ENCODE results near the gene TMEM131L. TPM values are rescaled to one million over a fixed set of nuclear protein-coding genes. Genes with fewer than 3 reads are reported as not detected.

The TMEM131L gene
- total RNA-seq, 1 experiment from 2014 or later: 19.7 TPM

GRCh38 chr4:153448003-153448731, 18.0 kb upstream of the TMEM131L start:
- Histone ChIP-seq H3K4me1 (ENCODE audit: control insufficient read depth in 1 of 2, insufficient read depth in 2 of 2, low read length in 2 of 2) (peaks cover 13 to 23% of the 10 kb centered on the region in 2 experiments), H3K9ac (ENCODE audit: low read length) (no peak overlapping the region), H3K9me2 (ENCODE audit: insufficient read depth) (no peaks in the 10 kb centered on the region), H3K4me2 (ENCODE audit: low read length) (no peak overlapping the region), H3K36me3 (ENCODE audit: control insufficient read depth in 1 of 2, insufficient read depth in 2 of 2, low read length in 2 of 2) (no peaks in the 10 kb centered on the region), H3K4me3 (replicated peaks in 1 of 2; ENCODE audit: low read depth in 1 of 2, low read length in 2 of 2) (no peak overlapping the region), H4K20me1 (ENCODE audit: insufficient read depth) (no peaks in the 10 kb centered on the region), H3K27me3 (ENCODE audit: insufficient read depth, low read length) (no peaks in the 10 kb centered on the region), H3K27ac (ENCODE audit: low read depth, low read length) (no peak overlapping the region), H3K9me3 (ENCODE audit: control insufficient read depth in 1 of 2, insufficient read depth in 1 of 2, low read depth in 1 of 2, low read length in 2 of 2) (no peaks in the 10 kb centered on the region), H3K79me2 (ENCODE audit: insufficient read depth, low read length) (no peaks in the 10 kb centered on the region), H2AFZ (ENCODE audit: low read depth, low read length, poor library complexity, severe bottlenecking) (no peak overlapping the region)
- ChIA-PET RAD21 (ENCODE audit: low non-redundant PET in 1 of 2, low total read pairs in 2 of 2, uncharacterized antibody in 2 of 2, unreplicated experiment in 2 of 2) (no interaction called here), CTCF (no interaction called here), POLR2A (no interaction called here)
- no peak for DNase-seq (ENCODE audit: low read depth, low spot score)
- intact Hi-C loops (cut with micrococcal nuclease): no loop called here
- ATAC-seq: no peak
- no peak for TF ChIP-seq POLR2AphosphoS5 (IDR thresholded peaks at IDR 0.05; ENCODE audit: low read depth, low read length)
- TF ChIP-seq SP1 (IDR thresholded peaks at IDR 0.05; ENCODE audit: low read depth): no peak
- no peak for TF ChIP-seq ZBTB33 (IDR thresholded peaks at IDR 0.05; ENCODE audit: extremely low read depth, insufficient replicate concordance, low read length)
- no TSS peak for BruUV-seq (replicated peaks)

GRCh38 chr4:153449338-153449737, 16.8 kb upstream of the TMEM131L start:
- no peak overlapping the region for H3K4me3 ChIP-seq (replicated peaks in 1 of 2; ENCODE audit: low read depth in 1 of 2, low read length in 2 of 2)
- no peaks in the 10 kb centered on the region for H4K20me1 ChIP-seq (ENCODE audit: insufficient read depth)
- H3K36me3 ChIP-seq (ENCODE audit: control insufficient read depth in 1 of 2, insufficient read depth in 2 of 2, low read length in 2 of 2): no peaks in the 10 kb centered on the region
- ATAC-seq (no peak), DNase-seq (ENCODE audit: low read depth, low spot score) (no peak)
- H3K79me2 ChIP-seq (ENCODE audit: insufficient read depth, low read length): no peaks in the 10 kb centered on the region
- H3K9me2 ChIP-seq (ENCODE audit: insufficient read depth): no peaks in the 10 kb centered on the region
- no peaks in the 10 kb centered on the region for H3K9me3 ChIP-seq (ENCODE audit: control insufficient read depth in 1 of 2, insufficient read depth in 1 of 2, low read depth in 1 of 2, low read length in 2 of 2)
- TF ChIP-seq CTCF (IDR thresholded peaks at IDR 0.05 in 2 of 3, conservative IDR thresholded peaks at IDR 0.05 in 1 of 3; ENCODE audit: borderline replicate concordance in 1 of 3, insufficient read depth in 1 of 3, low read depth in 2 of 3, low read length in 2 of 3): no peak
- POLR2A ChIA-PET: no interaction called here
- intact Hi-C loops (cut with micrococcal nuclease): no loop called here
- RAD21 ChIA-PET (ENCODE audit: low non-redundant PET in 1 of 2, low total read pairs in 2 of 2, uncharacterized antibody in 2 of 2, unreplicated experiment in 2 of 2): no interaction called here
- no TSS peak for BruUV-seq (replicated peaks)
- CTCF ChIA-PET: no interaction called here
- H3K27me3 ChIP-seq (ENCODE audit: insufficient read depth, low read length): no peaks in the 10 kb centered on the region
- no peak overlapping the region for H3K27ac ChIP-seq (ENCODE audit: low read depth, low read length)
- no peak overlapping the region for H2AFZ ChIP-seq (ENCODE audit: low read depth, low read length, poor library complexity, severe bottlenecking)
- H3K4me2 ChIP-seq (ENCODE audit: low read length): no peak overlapping the region
- H3K9ac ChIP-seq (ENCODE audit: low read length): no peak overlapping the region
- peaks cover 13 to 23% of the 10 kb centered on the region in 2 experiments for H3K4me1 ChIP-seq (ENCODE audit: control insufficient read depth in 1 of 2, insufficient read depth in 2 of 2, low read length in 2 of 2)
